Left lung (tissue), 10 donors: ENCODE data around the gene NR3C2. TPM values are rescaled to one million over a fixed set of nuclear protein-coding genes. Genes with fewer than 3 reads are reported as not detected.

Source experiments
- ATAC-seq: fragments of 200-7000 bp; cut with Tn5 transposase; one replicate; pipeline ENCODE4 v1.9.1; 2020; ENCODE audit warnings: moderate library complexity
- DNase-seq, 4 donors: peaks; one replicate each; pipeline ENCODE4 v3.0.0-alpha.2; 2013 to 2020
- H3K27ac ChIP-seq, 2 donors: fragments of 200-600 bp; sonication (generic) in 1 of 2; one replicate each; pipeline versions ENCODE4 v1.5.0 to v1.8.0; 2020 to 2021
- H3K27me3 ChIP-seq, 2 donors: fragments of 200-600 bp; sonication (generic) in 1 of 2; one replicate each; pipeline versions ENCODE4 v1.5.0 to v1.8.0; 2020 to 2021
- H3K36me3 ChIP-seq, 2 donors: fragments of 200-600 bp; sonication (generic) in 1 of 2; one replicate each; pipeline versions ENCODE4 v1.5.0 to v1.8.0; 2020 to 2021
- H3K4me1 ChIP-seq, 2 donors: fragments of 200-600 bp; one replicate each; pipeline ENCODE4 v1.8.0; 2021
- H3K4me3 ChIP-seq, 2 donors: fragments of 200-600 bp; sonication (generic) in 1 of 2; one replicate each; pipeline versions ENCODE4 v1.5.0 to v1.8.0; 2020 to 2021; ENCODE audit warnings: mild to moderate bottlenecking in 1 of 2
- H3K9me3 ChIP-seq, 2 donors: fragments of 200-600 bp; sonication (generic) in 1 of 2; one replicate each; pipeline versions ENCODE4 v1.5.0 to v1.8.0; 2020 to 2021
- CTCF ChIP-seq, 2 donors: fragments of 200-600 bp; sonication (generic) in 1 of 2; IDR thresholded peaks; one replicate each; pipeline versions ENCODE4 v1.5.0 to v1.8.0; 2021; ENCODE audit warnings: antibody characterized with exemption in 2 of 2
- intact Hi-C, 2 donors: fragments of 100-400 bp; cut with DNase I; formaldehyde crosslinking; loops; one replicate each; pipeline versions ENCODE4 v1.11.2 to v1.14.2; 2022
- polyA plus RNA-seq, 6 donors: library from polyadenylated mRNA; unstranded; fragments of 120-200 nt; gene quantifications; one replicate each; pipeline ENCODE4 v1.2.1, GENCODE V29; 2013; ENCODE audit not compliant: insufficient read length in 6 of 6
- total RNA-seq, 2 donors: library from RNA; stranded (reverse); fragmentation: NEBNext Ultra II Directional; extraction: Animal tissue kit (Norgen Biotek cat#: 25700); gene quantifications; one replicate each; pipeline ENCODE4 v1.2.1, GENCODE V29; 2021
- donor health status: DM: no; HTN: yes; CAD: no.
- donor health status: DM: no; HTN: no; CAD: no.

Gene NR3C2
- total and polyA plus RNA-seq, 8 donors: 13.1 to 25.0 (median 17.0) TPM

DNA sequence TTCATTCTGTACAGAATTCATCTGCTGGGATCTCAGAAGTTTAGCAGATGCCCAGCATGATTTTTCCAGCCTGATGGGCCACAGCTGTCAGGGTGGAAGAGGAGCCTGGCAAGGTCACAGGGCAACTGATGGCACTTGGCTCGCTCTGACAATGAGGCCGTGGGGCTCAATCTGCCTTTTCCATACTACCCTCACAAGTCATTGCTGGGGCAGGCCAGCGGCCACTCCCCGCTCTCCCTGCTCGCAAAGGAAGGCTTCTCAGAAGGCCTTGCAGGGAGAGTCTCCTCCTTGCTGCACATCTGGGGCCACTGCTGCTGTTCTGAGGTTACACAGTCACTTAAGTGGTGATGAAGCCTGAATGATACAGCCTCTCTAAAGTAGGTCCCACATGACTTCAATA is 349.1 kb downstream of the NR3C2 start:
- no peak for TF ChIP-seq CTCF (IDR thresholded peaks at IDR 0.05)
- no peak overlapping the region for H3K4me3 ChIP-seq
- no peaks in the 10 kb centered on the region for H3K36me3 ChIP-seq
- DNase-seq (no peak), ATAC-seq (no peak)
- H3K9me3 ChIP-seq: no peaks in the 10 kb centered on the region
- H3K27me3 ChIP-seq: no peaks in the 10 kb centered on the region
- no peak overlapping the region for H3K27ac ChIP-seq
- intact Hi-C loops: no loop called here
- no peaks in the 10 kb centered on the region for H3K4me1 ChIP-seq

DNA sequence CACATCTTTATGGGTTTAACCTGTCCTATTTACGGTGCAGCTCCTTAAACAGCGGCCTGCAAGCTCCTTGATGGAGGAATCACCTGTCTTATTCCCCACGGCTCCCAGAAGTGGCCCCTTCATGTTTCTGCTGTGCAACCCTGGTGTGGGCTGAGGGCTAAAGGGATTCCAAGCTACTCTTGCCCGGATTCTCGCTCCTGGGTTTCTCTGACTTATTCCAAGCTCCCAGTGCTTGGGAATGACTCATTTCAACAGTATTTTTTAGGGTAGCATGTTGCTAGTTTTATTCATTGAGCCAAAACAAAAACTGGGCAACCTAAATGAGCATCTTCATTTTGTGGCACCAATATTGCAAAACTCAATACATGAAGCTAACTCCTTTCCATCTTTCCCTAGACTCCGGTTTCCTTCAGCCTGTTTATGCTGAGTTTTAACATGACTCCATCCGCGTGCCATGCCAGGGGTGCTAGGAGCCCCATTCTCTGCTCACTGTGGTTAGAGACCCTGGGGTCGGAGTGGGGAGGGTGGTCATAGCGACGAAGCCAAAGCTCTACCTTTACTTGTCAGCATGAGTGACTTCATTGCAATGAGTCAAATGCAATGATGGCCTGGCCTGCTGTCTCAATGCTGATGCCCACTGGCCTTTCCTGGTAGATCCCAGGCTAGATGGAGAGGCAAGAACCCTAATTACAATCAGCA is 349.7 kb downstream of the NR3C2 start:
- no peak for DNase-seq
- Histone ChIP-seq H3K9me3 (no peaks in the 10 kb centered on the region), H3K36me3 (no peaks in the 10 kb centered on the region), H3K27ac (no peak overlapping the region), H3K4me3 (no peak overlapping the region), H3K4me1 (no peaks in the 10 kb centered on the region), H3K27me3 (no peaks in the 10 kb centered on the region)
- ATAC-seq: no peak
- TF ChIP-seq CTCF (IDR thresholded peaks at IDR 0.05): no peak
- intact Hi-C loops: no loop called here

DNA sequence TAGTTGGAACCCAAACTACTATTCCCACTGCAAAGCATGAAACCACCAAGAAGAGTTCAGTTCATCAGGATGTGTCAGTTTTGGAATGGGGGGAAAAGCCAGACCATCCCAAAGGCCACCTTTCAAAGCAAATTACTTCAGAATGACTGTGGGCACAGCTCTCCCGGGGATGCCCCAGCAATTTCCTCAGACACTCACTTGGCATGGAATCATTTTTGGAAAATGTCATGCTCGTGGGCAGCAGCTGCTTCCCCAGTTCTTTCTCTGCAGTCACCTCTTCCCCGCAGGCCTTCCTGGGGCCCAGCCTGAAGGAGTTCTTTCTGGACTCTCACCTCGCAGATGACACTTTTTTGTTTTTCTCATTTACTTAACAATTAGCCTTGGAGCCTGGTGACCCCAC is 350.3 kb downstream of the NR3C2 start:
- ATAC-seq (no peak), DNase-seq (no peak)
- no peak for TF ChIP-seq CTCF (IDR thresholded peaks at IDR 0.05)

GRCh38 chr4:148090503-148091476 is 351.4 kb downstream of the NR3C2 start:
- TF ChIP-seq CTCF (IDR thresholded peaks at IDR 0.05): no peak
- no peaks in the 10 kb centered on the region for H3K27me3 ChIP-seq
- intact Hi-C loops: no loop called here
- no peaks in the 10 kb centered on the region for H3K4me1 ChIP-seq
- no peak overlapping the region for H3K27ac ChIP-seq
- H3K36me3 ChIP-seq: no peaks in the 10 kb centered on the region
- DNase-seq: peak in 1 of 4 donors; percentile 49
- no peaks in the 10 kb centered on the region for H3K9me3 ChIP-seq
- no peak overlapping the region for H3K4me3 ChIP-seq
- ATAC-seq: no peak

More for the DNA sequence above, 350.3 kb downstream of the NR3C2 start:
- no peaks in the 10 kb centered on the region for H3K4me1 ChIP-seq
- H3K9me3 ChIP-seq: no peaks in the 10 kb centered on the region
- no peaks in the 10 kb centered on the region for H3K36me3 ChIP-seq
- H3K27ac ChIP-seq: no peak overlapping the region
- no peaks in the 10 kb centered on the region for H3K27me3 ChIP-seq
- H3K4me3 ChIP-seq: no peak overlapping the region
- intact Hi-C loops: no loop called here

- H3K9me3 ChIP-seq: no peaks in the 10 kb centered on the region
- no peak overlapping the region for H3K4me3 ChIP-seq
- TF ChIP-seq CTCF (IDR thresholded peaks at IDR 0.05): no peak
- DNase-seq: no peak
- intact Hi-C loops: no loop called here
- no peaks in the 10 kb centered on the region for H3K27me3 ChIP-seq
- ATAC-seq: no peak
- no peak overlapping the region for H3K27ac ChIP-seq
- no peaks in the 10 kb centered on the region for H3K4me1 ChIP-seq
- H3K36me3 ChIP-seq: no peaks in the 10 kb centered on the region
Observed at GRCh38 chr4:148090029-148090428, 352.2 kb downstream of the NR3C2 start.
